Measurements from ENCODE around the gene NUMA1.

NUMA1 gene

GRCh38 chr11:72123117-72123653 is 42.8 kb upstream of the NUMA1 start:
- Mint-ChIP-seq H3K4me3 (no peak overlapping the region), H3K27me3 (ENCODE audit: low read depth) (no peaks in the 10 kb centered on the region), H3K9me3 (peaks cover 10% of the 10 kb centered on the region), H3K4me1 (peaks cover 9% of the 10 kb centered on the region), H3K36me3 (ENCODE audit: low read depth) (no peaks in the 10 kb centered on the region), H3K27ac (no peak overlapping the region)
- no peak for TF ChIP-seq CTCF (IDR thresholded peaks at IDR 0.05; ENCODE audit: unreplicated experiment in 3 of 3)

- no peaks in the 10 kb centered on the region for H3K27me3 Mint-ChIP-seq (ENCODE audit: low read depth)
- TF ChIP-seq CTCF (IDR thresholded peaks at IDR 0.05; ENCODE audit: unreplicated experiment in 3 of 3): no peak
- no peaks in the 10 kb centered on the region for H3K36me3 Mint-ChIP-seq (ENCODE audit: low read depth)
- H3K9me3 Mint-ChIP-seq: peaks cover 6% of the 10 kb centered on the region
- H3K4me3 Mint-ChIP-seq: no peak overlapping the region
- no peak overlapping the region for H3K27ac Mint-ChIP-seq
- peaks cover 9% of the 10 kb centered on the region for H3K4me1 Mint-ChIP-seq
Observed at GRCh38 chr11:72122607-72123006, 42.3 kb upstream of the NUMA1 start.

GRCh38 chr11:72120930-72121329 is 40.6 kb upstream of the NUMA1 start:
- TF ChIP-seq CTCF (IDR thresholded peaks at IDR 0.05; ENCODE audit: unreplicated experiment in 3 of 3): no peak
- H3K27me3 Mint-ChIP-seq (ENCODE audit: low read depth): peaks cover 5% of the 10 kb centered on the region
- H3K4me3 Mint-ChIP-seq: no peak overlapping the region

GRCh38 chr11:72119198-72119597 is 38.9 kb upstream of the NUMA1 start:
- H3K36me3 Mint-ChIP-seq (ENCODE audit: low read depth): no peaks in the 10 kb centered on the region
- no peak overlapping the region for H3K4me3 Mint-ChIP-seq
- H3K9me3 Mint-ChIP-seq: no peaks in the 10 kb centered on the region
- peaks cover 9% of the 10 kb centered on the region for H3K4me1 Mint-ChIP-seq
- TF ChIP-seq CTCF (IDR thresholded peaks at IDR 0.05; ENCODE audit: unreplicated experiment in 3 of 3): no peak
- H3K27ac Mint-ChIP-seq: peak overlapping the region; percentile 67 to 81 (median 81)
- H3K27me3 Mint-ChIP-seq (ENCODE audit: low read depth): peaks cover 5% of the 10 kb centered on the region

More at GRCh38 chr11:72120930-72121329, 40.6 kb upstream of the NUMA1 start:
- peaks cover 6% of the 10 kb centered on the region for H3K9me3 Mint-ChIP-seq
- no peaks in the 10 kb centered on the region for H3K36me3 Mint-ChIP-seq (ENCODE audit: low read depth)
- H3K27ac Mint-ChIP-seq: peak overlapping the region in 1 of 3 experiments; percentile 73
- H3K4me1 Mint-ChIP-seq: peaks cover 9% of the 10 kb centered on the region

GRCh38 chr11:72116019-72116755 is 35.8 kb upstream of the NUMA1 start:
- Mint-ChIP-seq H3K4me3 (no peak overlapping the region), H3K4me1 (peaks cover 24% of the 10 kb centered on the region), H3K27me3 (ENCODE audit: low read depth) (peaks cover 5% of the 10 kb centered on the region), H3K36me3 (ENCODE audit: low read depth) (no peaks in the 10 kb centered on the region), H3K27ac (peak overlapping the region in 2 of 3 experiments; percentile 26 to 35), H3K9me3 (no peaks in the 10 kb centered on the region)
- no peak for TF ChIP-seq CTCF (IDR thresholded peaks at IDR 0.05; ENCODE audit: unreplicated experiment in 3 of 3)

GRCh38 chr11:72114570-72114969 is 34.2 kb upstream of the NUMA1 start:
- H3K36me3 Mint-ChIP-seq (ENCODE audit: low read depth): peaks cover 3% of the 10 kb centered on the region
- H3K27me3 Mint-ChIP-seq (ENCODE audit: low read depth): peaks cover 5% of the 10 kb centered on the region
- H3K27ac Mint-ChIP-seq: peak overlapping the region in 1 of 3 experiments; percentile 100
- no peak overlapping the region for H3K4me3 Mint-ChIP-seq
- H3K4me1 Mint-ChIP-seq: peaks cover 24% of the 10 kb centered on the region
- TF ChIP-seq CTCF (IDR thresholded peaks at IDR 0.05; ENCODE audit: unreplicated experiment in 3 of 3): no peak
- H3K9me3 Mint-ChIP-seq: no peaks in the 10 kb centered on the region
